ENCODE measurements around the gene HYI.
"Not testable (repeated sequence)": the region's sequence is repeated elsewhere in the genome, so short reads cannot be mapped to it uniquely, and the experiment has no call there.

HYI gene

GRCh38 chr1:43453442-43454269, at the start of gene HYI:
TSS of gene HYI (minus strand) at chr1:43453931. CDS start at chr1:43453793, 138 bp downstream.
- H3K4me3 Mint-ChIP-seq, result peak within 1 kb of the TSS; percentile 84
- H3K27ac Mint-ChIP-seq (ENCODE audit: low read depth), result peak within 1 kb of the TSS; percentile 65
- H3K4me1 Mint-ChIP-seq, result peaks cover 19% of the 10 kb centered on the region
- DNase-seq (ENCODE audit: low spot score in 2 of 2), result peak; percentile 18 to 23
- H3K27me3 Mint-ChIP-seq, result peaks cover 36% of the 10 kb centered on the region
- peaks cover 11% of the 10 kb centered on the region for H3K36me3 Mint-ChIP-seq (ENCODE audit: insufficient read depth)
- peak; percentile 72 for ATAC-seq (replicated peaks; ENCODE audit: extremely low read depth, poor library complexity, severe bottlenecking)
- no peaks in the 10 kb centered on the region for H3K9me3 Mint-ChIP-seq

GRCh38 chr1:43501806-43502205, 48.1 kb upstream of the HYI start:
- H3K27me3 Mint-ChIP-seq, result peaks cover 60% of the 10 kb centered on the region
- not testable (repeated sequence) for H3K36me3 Mint-ChIP-seq (ENCODE audit: insufficient read depth); H3K4me1 Mint-ChIP-seq; H3K27ac Mint-ChIP-seq (ENCODE audit: low read depth); H3K9me3 Mint-ChIP-seq; DNase-seq (ENCODE audit: low spot score in 2 of 2); ATAC-seq (replicated peaks; ENCODE audit: extremely low read depth, poor library complexity, severe bottlenecking); H3K4me3 Mint-ChIP-seq

GRCh38 chr1:43499898-43500297, 46.2 kb upstream of the HYI start:
- no peak overlapping the region for H3K4me3 Mint-ChIP-seq
- H3K27ac Mint-ChIP-seq (ENCODE audit: low read depth), result no peak overlapping the region
- H3K27me3 Mint-ChIP-seq, result peaks cover 51% of the 10 kb centered on the region
- DNase-seq (ENCODE audit: low spot score in 2 of 2) (no peak), ATAC-seq (replicated peaks; ENCODE audit: extremely low read depth, poor library complexity, severe bottlenecking) (no peak)
- no peaks in the 10 kb centered on the region for H3K36me3 Mint-ChIP-seq (ENCODE audit: insufficient read depth)
- H3K9me3 Mint-ChIP-seq, result no peaks in the 10 kb centered on the region
- no peaks in the 10 kb centered on the region for H3K4me1 Mint-ChIP-seq

GRCh38 chr1:43495204-43495603, 41.5 kb upstream of the HYI start:
- peaks cover 8% of the 10 kb centered on the region for H3K9me3 Mint-ChIP-seq
- no peak for ATAC-seq (replicated peaks; ENCODE audit: extremely low read depth, poor library complexity, severe bottlenecking)
- H3K4me1 Mint-ChIP-seq, result no peaks in the 10 kb centered on the region
- no peaks in the 10 kb centered on the region for H3K36me3 Mint-ChIP-seq (ENCODE audit: insufficient read depth)
- no peak overlapping the region for H3K27ac Mint-ChIP-seq (ENCODE audit: low read depth)
- no peak for DNase-seq (ENCODE audit: low spot score in 2 of 2)
- no peak overlapping the region for H3K4me3 Mint-ChIP-seq
- peaks cover 42% of the 10 kb centered on the region for H3K27me3 Mint-ChIP-seq

- Mint-ChIP-seq H3K4me3 (no peak overlapping the region), H3K9me3 (peaks cover 12% of the 10 kb centered on the region), H3K36me3 (ENCODE audit: insufficient read depth) (no peaks in the 10 kb centered on the region), H3K27ac (ENCODE audit: low read depth) (no peak overlapping the region), H3K4me1 (no peaks in the 10 kb centered on the region), H3K27me3 (peaks cover 32% of the 10 kb centered on the region)
- no peak for DNase-seq (ENCODE audit: low spot score in 2 of 2)
- no peak for ATAC-seq (replicated peaks; ENCODE audit: extremely low read depth, poor library complexity, severe bottlenecking)
These were observed 40.1 kb upstream of the HYI start for GRCh38 chr1:43493661-43494450.

GRCh38 chr1:43492826-43493225, 39.1 kb upstream of the HYI start:
- no peak overlapping the region for H3K27ac Mint-ChIP-seq (ENCODE audit: low read depth)
- no peak overlapping the region for H3K4me3 Mint-ChIP-seq

GRCh38 chr1:43491061-43491460, 37.3 kb upstream of the HYI start:
- peaks cover 12% of the 10 kb centered on the region for H3K9me3 Mint-ChIP-seq
- no peaks in the 10 kb centered on the region for H3K4me1 Mint-ChIP-seq
- DNase-seq (ENCODE audit: low spot score in 2 of 2) (no peak), ATAC-seq (replicated peaks; ENCODE audit: extremely low read depth, poor library complexity, severe bottlenecking) (no peak)
- H3K27ac Mint-ChIP-seq (ENCODE audit: low read depth), result no peak overlapping the region
- peaks cover 24% of the 10 kb centered on the region for H3K27me3 Mint-ChIP-seq
- no peak overlapping the region for H3K4me3 Mint-ChIP-seq
- no peaks in the 10 kb centered on the region for H3K36me3 Mint-ChIP-seq (ENCODE audit: insufficient read depth)

More at GRCh38 chr1:43492826-43493225, 39.1 kb upstream of the HYI start:
- DNase-seq (ENCODE audit: low spot score in 2 of 2) (no peak), ATAC-seq (replicated peaks; ENCODE audit: extremely low read depth, poor library complexity, severe bottlenecking) (no peak)
- peaks cover 12% of the 10 kb centered on the region for H3K9me3 Mint-ChIP-seq
- no peaks in the 10 kb centered on the region for H3K4me1 Mint-ChIP-seq
- H3K36me3 Mint-ChIP-seq (ENCODE audit: insufficient read depth), result no peaks in the 10 kb centered on the region
- H3K27me3 Mint-ChIP-seq, result peaks cover 29% of the 10 kb centered on the region

- Mint-ChIP-seq H3K4me3 (no peak overlapping the region), H3K9me3 (peaks cover 12% of the 10 kb centered on the region), H3K27me3 (no peaks in the 10 kb centered on the region), H3K36me3 (ENCODE audit: insufficient read depth) (no peaks in the 10 kb centered on the region), H3K4me1 (no peaks in the 10 kb centered on the region), H3K27ac (ENCODE audit: low read depth) (no peak overlapping the region)
- ATAC-seq (replicated peaks; ENCODE audit: extremely low read depth, poor library complexity, severe bottlenecking) (no peak), DNase-seq (ENCODE audit: low spot score in 2 of 2) (no peak)
These were observed 34.4 kb upstream of the HYI start for GRCh38 chr1:43488165-43488564.

- ATAC-seq (replicated peaks; ENCODE audit: extremely low read depth, poor library complexity, severe bottlenecking) (no peak), DNase-seq (ENCODE audit: low spot score in 2 of 2) (no peak)
- no peak overlapping the region for H3K27ac Mint-ChIP-seq (ENCODE audit: low read depth)
- no peaks in the 10 kb centered on the region for H3K9me3 Mint-ChIP-seq
- peaks cover 5% of the 10 kb centered on the region for H3K4me1 Mint-ChIP-seq
- no peak overlapping the region for H3K4me3 Mint-ChIP-seq
- H3K36me3 Mint-ChIP-seq (ENCODE audit: insufficient read depth), result no peaks in the 10 kb centered on the region
- H3K27me3 Mint-ChIP-seq, result peaks cover 15% of the 10 kb centered on the region
These were observed 30.6 kb upstream of the HYI start for GRCh38 chr1:43484367-43484766.

GRCh38 chr1:43482215-43482614, 28.5 kb upstream of the HYI start:
- Mint-ChIP-seq H3K36me3 (ENCODE audit: insufficient read depth) (no peaks in the 10 kb centered on the region), H3K9me3 (no peaks in the 10 kb centered on the region), H3K27ac (ENCODE audit: low read depth) (no peak overlapping the region), H3K27me3 (peaks cover 30% of the 10 kb centered on the region), H3K4me3 (no peak overlapping the region), H3K4me1 (peaks cover 5% of the 10 kb centered on the region)
- DNase-seq (ENCODE audit: low spot score in 2 of 2), result no peak
- ATAC-seq (replicated peaks; ENCODE audit: extremely low read depth, poor library complexity, severe bottlenecking), result no peak

GRCh38 chr1:43481491-43481890, 27.8 kb upstream of the HYI start:
- no peaks in the 10 kb centered on the region for H3K36me3 Mint-ChIP-seq (ENCODE audit: insufficient read depth)
- peaks cover 37% of the 10 kb centered on the region for H3K27me3 Mint-ChIP-seq
- no peak overlapping the region for H3K4me3 Mint-ChIP-seq
- H3K4me1 Mint-ChIP-seq, result peaks cover 5% of the 10 kb centered on the region
- DNase-seq (ENCODE audit: low spot score in 2 of 2) (no peak), ATAC-seq (replicated peaks; ENCODE audit: extremely low read depth, poor library complexity, severe bottlenecking) (no peak)
- no peak overlapping the region for H3K27ac Mint-ChIP-seq (ENCODE audit: low read depth)
- H3K9me3 Mint-ChIP-seq, result no peaks in the 10 kb centered on the region

GRCh38 chr1:43479414-43479813, 25.7 kb upstream of the HYI start:
- ATAC-seq (replicated peaks; ENCODE audit: extremely low read depth, poor library complexity, severe bottlenecking) (no peak), DNase-seq (ENCODE audit: low spot score in 2 of 2) (no peak)
- Mint-ChIP-seq H3K4me1 (peaks cover 5% of the 10 kb centered on the region), H3K27ac (ENCODE audit: low read depth) (no peak overlapping the region), H3K36me3 (ENCODE audit: insufficient read depth) (no peaks in the 10 kb centered on the region), H3K27me3 (peaks cover 38% of the 10 kb centered on the region), H3K9me3 (no peaks in the 10 kb centered on the region), H3K4me3 (no peak overlapping the region)

- Mint-ChIP-seq H3K27ac (ENCODE audit: low read depth) (no peak overlapping the region), H3K4me1 (peaks cover 5% of the 10 kb centered on the region), H3K4me3 (no peak overlapping the region), H3K27me3 (peaks cover 38% of the 10 kb centered on the region), H3K9me3 (no peaks in the 10 kb centered on the region), H3K36me3 (ENCODE audit: insufficient read depth) (no peaks in the 10 kb centered on the region)
- DNase-seq (ENCODE audit: low spot score in 2 of 2), result no peak
- no peak for ATAC-seq (replicated peaks; ENCODE audit: extremely low read depth, poor library complexity, severe bottlenecking)
These were observed 24.0 kb upstream of the HYI start for GRCh38 chr1:43477716-43478115.
